Uterus (tissue), 2 donors: Measurements from ENCODE around the gene PSMC3IP.

Experiments
- POLR2A ChIP-seq, 2 donors: fragments of 450-650 bp; IDR thresholded peaks; one replicate each; pipeline ENCODE4 v1.6.1; 2016; ENCODE audit warnings: antibody characterized with exemption in 2 of 2, mild to moderate bottlenecking in 1 of 2, moderate library complexity in 1 of 2
- TF ChIP-seq, protein P1 (sequence below), 4 experiments: fragments of 200-600 bp in 2 of 4; fragments of 450-650 bp in 2 of 4; sonication (generic) in 2 of 4; IDR thresholded peaks; one replicate each; pipeline ENCODE4 v1.5.1; 2016 to 2019; ENCODE audit warnings: antibody characterized with exemption in 4 of 4, mild to moderate bottlenecking in 2 of 4, moderate library complexity in 1 of 4

DNA sequence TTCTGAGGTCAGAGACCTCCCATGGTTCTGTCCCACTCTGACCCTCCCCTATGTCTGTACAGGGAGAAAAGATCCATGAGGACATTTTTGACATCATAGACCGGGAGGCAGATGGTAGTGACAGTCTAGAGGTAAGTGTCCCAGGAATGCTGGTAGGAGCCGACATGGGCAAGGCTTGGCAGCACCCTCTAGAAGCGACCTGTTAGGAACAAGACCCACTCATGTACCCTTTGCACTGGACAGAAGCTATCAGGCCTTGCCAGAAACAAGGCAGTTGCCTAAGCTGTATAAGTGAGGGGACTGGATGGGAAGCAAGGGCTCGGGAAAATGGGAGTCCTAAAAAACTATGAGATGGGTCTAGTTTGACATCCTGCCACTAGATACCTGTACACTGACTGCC is 34.5 kb upstream of the PSMC3IP start:
- TF ChIP-seq, protein P1, sequence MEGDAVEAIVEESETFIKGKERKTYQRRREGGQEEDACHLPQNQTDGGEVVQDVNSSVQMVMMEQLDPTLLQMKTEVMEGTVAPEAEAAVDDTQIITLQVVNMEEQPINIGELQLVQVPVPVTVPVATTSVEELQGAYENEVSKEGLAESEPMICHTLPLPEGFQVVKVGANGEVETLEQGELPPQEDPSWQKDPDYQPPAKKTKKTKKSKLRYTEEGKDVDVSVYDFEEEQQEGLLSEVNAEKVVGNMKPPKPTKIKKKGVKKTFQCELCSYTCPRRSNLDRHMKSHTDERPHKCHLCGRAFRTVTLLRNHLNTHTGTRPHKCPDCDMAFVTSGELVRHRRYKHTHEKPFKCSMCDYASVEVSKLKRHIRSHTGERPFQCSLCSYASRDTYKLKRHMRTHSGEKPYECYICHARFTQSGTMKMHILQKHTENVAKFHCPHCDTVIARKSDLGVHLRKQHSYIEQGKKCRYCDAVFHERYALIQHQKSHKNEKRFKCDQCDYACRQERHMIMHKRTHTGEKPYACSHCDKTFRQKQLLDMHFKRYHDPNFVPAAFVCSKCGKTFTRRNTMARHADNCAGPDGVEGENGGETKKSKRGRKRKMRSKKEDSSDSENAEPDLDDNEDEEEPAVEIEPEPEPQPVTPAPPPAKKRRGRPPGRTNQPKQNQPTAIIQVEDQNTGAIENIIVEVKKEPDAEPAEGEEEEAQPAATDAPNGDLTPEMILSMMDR (IDR thresholded peaks at IDR 0.05): no peak
- TF ChIP-seq POLR2A (IDR thresholded peaks at IDR 0.05): no peak
